GM10847 (cell line): ENCODE results near the gene UBALD1.

Source experiments
- POLR2A ChIP-seq: IDR thresholded peaks from 2 replicates; pipeline ENCODE4 v1.6.1; 2011; ENCODE audit not compliant: insufficient read length; ENCODE audit errors: extremely low read depth

The UBALD1 gene

GRCh38 chr16:4612474-4612931 lies 2.2 kb downstream of the UBALD1 start:
- no peak for TF ChIP-seq POLR2A

DNA sequence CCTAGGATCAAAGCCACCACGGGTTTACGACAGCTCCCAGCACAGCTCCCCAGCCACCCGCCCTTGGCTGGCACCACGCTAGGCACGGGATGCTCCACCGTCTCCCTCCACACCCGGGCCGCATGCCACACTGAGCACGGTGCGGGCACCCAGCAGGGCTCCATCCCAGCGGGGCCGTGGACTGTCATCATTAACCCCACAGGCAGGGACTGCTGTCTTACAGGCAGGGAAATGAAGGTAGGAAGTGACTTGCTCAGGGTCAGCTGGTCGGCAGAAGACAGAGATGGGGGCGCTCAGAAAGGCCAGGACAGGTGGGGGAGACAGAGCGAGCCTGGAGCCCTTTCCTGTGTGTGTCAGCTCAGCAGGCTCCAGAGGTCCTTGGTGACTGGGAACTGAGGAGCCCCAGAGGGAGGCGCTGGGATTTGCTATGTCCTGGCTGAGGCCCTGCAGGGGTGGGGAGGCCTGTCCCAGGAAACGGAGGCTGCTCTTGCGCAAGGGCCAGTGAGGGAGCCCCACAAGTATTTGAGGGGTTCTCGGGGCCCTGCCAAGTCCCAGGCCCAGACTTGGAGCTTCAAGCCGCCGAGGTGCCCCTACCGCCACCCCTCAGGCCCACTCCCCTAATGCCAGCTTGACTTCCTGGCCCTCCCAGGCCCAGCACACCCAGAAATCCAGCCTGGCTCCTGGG lies 3.2 kb downstream of the UBALD1 start:
- no peak for TF ChIP-seq POLR2A

GRCh38 chr16:4610011-4611005 lies 4.4 kb downstream of the UBALD1 start:
- TF ChIP-seq POLR2A, result no peak

- no peak for TF ChIP-seq POLR2A
Observed at GRCh38 chr16:4609200-4610010, 5.3 kb downstream of the UBALD1 start.

DNA sequence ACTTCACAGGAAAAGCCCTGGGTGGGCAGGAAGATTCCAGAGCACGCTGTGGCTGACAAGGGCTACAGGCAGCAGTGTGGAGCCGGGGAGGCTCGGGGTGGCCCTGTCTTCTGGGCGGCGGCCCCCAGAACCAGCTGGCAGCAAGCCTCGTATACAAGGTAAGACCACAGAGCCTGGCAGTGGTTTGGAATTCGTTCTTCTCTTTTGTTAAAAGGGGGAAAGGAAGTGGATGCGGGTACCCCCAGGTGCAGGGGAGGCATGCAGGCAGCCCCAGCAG lies 6.0 kb downstream of the UBALD1 start:
- TF ChIP-seq POLR2A, result no peak

DNA sequence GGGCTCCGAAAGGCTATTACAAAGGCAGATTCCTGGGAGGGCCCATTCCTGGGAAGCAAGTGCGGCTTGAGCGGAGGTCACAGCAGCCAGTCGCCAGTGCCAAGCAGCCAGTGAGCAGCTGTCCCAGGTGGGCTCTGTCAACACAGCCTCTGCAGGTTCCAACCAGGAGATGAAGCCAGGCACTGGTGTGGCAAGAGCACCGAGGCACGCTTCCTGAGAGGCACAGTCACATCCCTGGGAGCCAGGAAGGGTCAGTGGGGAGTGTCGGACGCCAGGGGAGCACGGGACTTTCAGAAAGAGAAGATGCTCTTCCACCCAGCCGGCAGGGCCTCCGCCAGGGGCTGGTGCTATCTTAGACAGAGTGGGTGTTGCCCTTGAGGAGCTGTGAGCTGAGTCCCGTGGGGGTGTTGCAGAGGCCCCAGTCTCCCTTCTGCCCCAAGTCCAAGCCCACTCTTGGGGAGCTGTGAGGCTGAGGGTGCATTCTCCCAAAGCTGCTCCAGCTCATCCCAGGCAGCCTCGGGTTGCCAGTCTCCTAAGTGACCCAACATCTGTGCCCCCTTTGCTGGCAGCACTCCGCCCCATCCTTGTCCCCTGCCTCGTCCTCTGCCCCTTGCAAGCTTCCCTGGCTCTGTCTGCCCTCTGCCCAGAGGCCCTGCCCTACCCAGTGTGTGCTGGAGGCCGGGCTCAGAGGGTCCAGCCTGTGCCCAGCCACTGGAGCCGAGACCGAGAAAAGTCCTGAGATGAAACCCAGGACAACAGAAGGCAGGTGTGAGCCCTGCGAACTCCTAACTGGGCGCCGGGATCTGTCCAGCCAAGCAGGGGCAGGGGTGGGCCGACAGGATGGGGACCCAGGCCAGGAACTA lies 6.6 kb downstream of the UBALD1 start:
- no peak for TF ChIP-seq POLR2A

- TF ChIP-seq POLR2A, result no peak
Observed at GRCh38 chr16:4606354-4606753, 8.3 kb downstream of the UBALD1 start.

GRCh38 chr16:4604401-4604800 lies 10.3 kb downstream of the UBALD1 start:
- TF ChIP-seq POLR2A, result no peak

GRCh38 chr16:4603624-4604170 lies 11.0 kb downstream of the UBALD1 start:
- TF ChIP-seq POLR2A, result no peak

DNA sequence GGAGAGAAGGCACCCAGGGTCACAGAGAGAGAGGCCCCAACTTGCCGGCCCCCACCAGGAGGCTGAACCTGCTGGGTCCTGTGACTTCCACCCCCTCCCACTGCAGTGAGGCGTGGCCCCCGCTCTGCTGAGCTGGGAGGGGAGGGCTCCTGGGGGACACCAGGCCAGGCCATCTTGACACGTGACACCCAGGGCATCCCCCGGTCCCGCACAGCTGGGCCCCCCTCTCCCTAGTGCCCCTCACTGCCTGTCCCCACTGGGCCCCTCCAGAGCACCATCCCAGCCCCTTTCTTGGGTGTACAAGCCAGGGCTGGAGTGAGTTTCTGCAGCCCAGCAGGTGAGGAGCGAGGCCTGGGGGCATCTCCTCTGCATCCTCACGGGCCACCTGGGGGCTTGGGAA lies 12.4 kb downstream of the UBALD1 start:
- no peak for TF ChIP-seq POLR2A

DNA sequence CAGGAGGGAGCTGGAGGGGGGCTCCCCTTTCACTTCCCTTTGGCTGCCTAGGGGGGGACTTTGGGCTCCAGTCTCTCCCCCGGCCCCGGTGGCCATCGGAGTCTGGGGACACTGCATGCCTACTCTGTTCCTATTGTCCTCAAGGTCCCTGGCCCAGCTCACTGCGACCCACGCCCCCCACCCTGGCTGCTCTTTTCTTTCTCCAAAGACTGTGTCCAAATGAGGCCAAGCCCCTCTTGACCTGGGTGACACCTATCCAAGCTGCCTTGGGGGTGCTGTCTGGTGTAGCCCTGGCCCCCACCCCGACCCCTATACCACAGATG lies 12.9 kb downstream of the UBALD1 start:
- TF ChIP-seq POLR2A, result no peak

DNA sequence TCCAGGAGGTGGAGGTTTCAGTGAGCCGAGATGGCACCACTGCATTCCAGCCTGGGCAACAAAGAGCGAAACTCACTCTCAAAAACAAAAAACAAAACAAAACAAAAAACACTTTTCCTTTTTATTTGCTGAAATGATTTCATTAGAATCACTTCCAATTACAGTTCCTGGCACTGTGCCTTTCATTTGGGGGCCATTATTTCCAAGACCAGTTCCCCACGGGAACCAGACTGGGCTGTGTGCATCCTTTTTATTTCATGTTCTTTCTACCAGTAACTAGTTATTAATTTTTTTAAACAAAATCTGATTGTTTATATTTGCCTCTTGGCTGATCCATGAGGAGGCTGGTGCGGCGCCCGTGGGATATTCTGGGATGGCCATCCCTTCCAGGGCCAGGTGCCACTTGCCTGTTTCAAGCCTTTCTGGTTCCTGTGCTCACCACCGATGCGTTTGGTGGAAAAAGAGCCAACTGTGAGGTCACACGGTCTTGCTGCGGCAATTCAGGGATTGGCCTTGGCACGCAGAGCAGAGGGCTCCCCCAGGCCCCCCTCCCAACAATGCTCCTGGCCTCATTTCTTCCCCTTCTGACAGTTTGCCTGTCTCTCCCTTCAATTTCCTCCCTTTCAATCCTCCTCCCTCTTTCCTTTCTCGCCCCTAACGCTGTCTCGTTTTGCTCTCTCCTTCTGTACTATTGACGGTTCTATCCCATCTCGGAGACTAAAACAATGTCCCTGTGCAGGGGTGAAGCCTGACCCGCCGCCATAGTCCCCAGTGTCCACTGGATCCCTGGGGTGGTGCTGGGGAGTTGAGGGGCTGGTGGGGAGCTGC lies 13.4 kb downstream of the UBALD1 start:
- no peak for TF ChIP-seq POLR2A

GRCh38 chr16:4599545-4599944 lies 15.1 kb downstream of the UBALD1 start:
- TF ChIP-seq POLR2A, result no peak

DNA sequence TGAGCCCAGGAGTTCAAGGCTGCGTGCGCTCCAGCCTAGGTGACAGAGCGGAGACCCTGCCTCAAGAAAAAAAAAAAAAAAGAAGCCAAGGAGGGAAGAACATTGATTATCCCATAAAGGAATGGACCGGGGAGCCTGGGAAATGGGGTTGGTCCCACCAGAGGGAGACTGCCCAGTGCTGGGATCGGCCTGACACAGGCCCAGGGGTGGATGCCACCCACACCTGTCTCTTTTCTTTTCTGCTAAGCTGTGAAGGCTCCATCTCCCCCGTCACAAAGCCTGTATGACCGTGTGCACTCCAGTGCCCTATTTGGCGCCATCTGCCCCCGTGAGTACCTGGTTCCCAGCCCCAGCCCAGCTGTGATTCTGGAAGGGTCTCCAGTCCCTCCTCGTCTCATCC lies 15.7 kb downstream of the UBALD1 start:
- no peak for TF ChIP-seq POLR2A
